MM.1S (cell line): Measurements from ENCODE around the gene RAPGEF4.

ENCODE experiments used
- DNase-seq: peaks from one replicate; pipeline ENCODE4 v3.0.0-alpha.2; 2015
- H2AFZ ChIP-seq: fragments of 300-600 bp; sonication (generic); 2 replicates; pipeline ENCODE4 v1.6.0; 2016; ENCODE audit warnings: antibody characterized with exemption, low read length
- H3F3A ChIP-seq: fragments of 300-600 bp; sonication (generic); 2 replicates; pipeline ENCODE4 v1.6.1; 2016; ENCODE audit warnings: mild to moderate bottlenecking, antibody characterized with exemption, low read length, moderate library complexity, mixed read lengths; ENCODE audit not compliant: insufficient read depth
- H3K27ac ChIP-seq: fragments of 300-600 bp; sonication (generic); 2 replicates; pipeline ENCODE4 v1.5.1; 2016; ENCODE audit warnings: mild to moderate bottlenecking, low read length
- H3K27me3 ChIP-seq: fragments of 300-600 bp; sonication (generic); replicated peaks from 2 replicates; pipeline ENCODE4 v1.6.0; 2016; ENCODE audit warnings: low read length; ENCODE audit not compliant: insufficient read depth
- H3K36me3 ChIP-seq: fragments of 300-600 bp; sonication (generic); replicated peaks from 2 replicates; pipeline ENCODE4 v1.6.1; 2016; ENCODE audit warnings: mild to moderate bottlenecking, low read length, mixed read lengths; ENCODE audit not compliant: insufficient read depth
- H3K4me1 ChIP-seq: fragments of 300-600 bp; sonication (generic); 2 replicates; pipeline ENCODE4 v1.6.1; 2016; ENCODE audit warnings: low read length, mixed read lengths
- H3K4me2 ChIP-seq: fragments of 300-600 bp; sonication (generic); 2 replicates; pipeline ENCODE4 v1.6.0; 2016; ENCODE audit warnings: low read depth, low read length
- H3K4me3 ChIP-seq: fragments of 300-600 bp; sonication (generic); 2 replicates; pipeline ENCODE4 v1.5.1; 2016; ENCODE audit warnings: low read length, mixed read lengths
- H3K79me2 ChIP-seq: fragments of 300-600 bp; sonication (generic); 2 replicates; pipeline ENCODE4 v1.6.1; 2016; ENCODE audit warnings: mixed run types, low read length, mixed read lengths
- H3K9ac ChIP-seq: fragments of 300-600 bp; sonication (generic); 2 replicates; pipeline ENCODE4 v1.6.1; 2016; ENCODE audit warnings: low read length, mixed read lengths
- H3K9me2 ChIP-seq: fragments of 300-600 bp; sonication (generic); replicated peaks from 2 replicates; pipeline ENCODE4 v1.6.1; 2016; ENCODE audit warnings: mild to moderate bottlenecking, low read length, mixed read lengths; ENCODE audit not compliant: insufficient read depth
- H3K9me3 ChIP-seq: fragments of 300-600 bp; sonication (generic); replicated peaks from 2 replicates; pipeline ENCODE4 v1.6.1; 2016; ENCODE audit warnings: mild to moderate bottlenecking, low read length, mixed read lengths; ENCODE audit not compliant: insufficient read depth
- H4K20me1 ChIP-seq: fragments of 300-600 bp; sonication (generic); 2 replicates; pipeline ENCODE4 v1.6.1; 2016; ENCODE audit warnings: mild to moderate bottlenecking, low read length, moderate library complexity, mixed read lengths; ENCODE audit not compliant: insufficient read depth
- EZH2 ChIP-seq: fragments of 300-600 bp; sonication (generic); optimal IDR thresholded peaks from 2 replicates; pipeline ENCODE3; 2017; ENCODE audit warnings: low read depth, mild to moderate bottlenecking, antibody characterized with exemption, low read length, mixed read lengths
- EZH2phosphoT487 ChIP-seq: fragments of 300-600 bp; sonication (generic); IDR thresholded peaks from 2 replicates; pipeline ENCODE4 v1.6.1; 2018; ENCODE audit warnings: antibody characterized with exemption, low read length
- TF ChIP-seq, protein P1 (sequence below): fragments of 300-600 bp; sonication (generic); IDR thresholded peaks from 2 replicates; pipeline ENCODE4 v1.5.1; 2016; ENCODE audit warnings: antibody characterized with exemption, low read length, mixed read lengths

The RAPGEF4 gene

DNA sequence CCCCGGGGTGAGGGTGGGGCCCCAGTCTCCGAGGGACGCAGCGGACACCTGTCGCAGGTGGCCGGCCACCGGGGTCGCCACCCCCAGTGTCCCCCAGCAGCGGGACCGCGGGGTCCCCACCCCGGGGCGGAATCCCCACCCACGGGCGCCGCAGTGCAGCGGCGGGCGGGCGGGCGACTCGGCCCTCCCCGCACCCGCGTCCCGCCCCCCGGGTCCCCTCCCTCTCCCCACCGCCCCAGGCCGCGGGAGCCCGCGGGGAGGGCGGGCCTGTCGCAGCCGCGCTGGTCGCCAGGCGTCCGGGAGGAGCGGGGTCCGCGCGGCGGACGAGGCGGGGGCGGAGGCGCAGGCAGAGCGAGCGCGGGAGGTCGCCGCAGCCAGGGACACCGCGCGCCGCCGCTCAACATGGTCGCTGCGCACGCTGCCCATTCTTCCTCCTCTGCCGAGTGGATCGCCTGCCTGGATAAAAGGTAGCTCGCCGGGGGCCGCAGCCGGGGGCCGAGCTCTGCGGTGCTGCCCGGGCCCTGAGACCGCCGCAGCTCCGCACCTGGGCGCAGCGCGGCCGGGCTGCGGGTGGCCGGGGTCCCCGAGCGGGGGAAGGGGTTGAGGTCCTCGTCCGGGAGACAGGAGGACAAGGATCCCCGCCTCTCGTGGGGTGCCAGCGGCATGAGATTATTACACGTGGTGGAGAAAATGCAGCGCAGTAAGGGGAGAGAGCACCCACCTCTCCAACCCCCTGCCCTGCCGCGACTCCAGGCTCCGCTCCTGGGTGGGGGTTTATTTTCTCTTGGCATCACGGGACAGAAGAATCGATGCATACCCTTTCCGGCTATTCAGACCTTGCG, at the start of gene RAPGEF4:
Gene RAPGEF4 (plus strand): TSS at position 264 of the 842 bp plus-strand sequence. CDS start 139 bp downstream, at position 403.
- Histone ChIP-seq H3F3A (no peaks in the 10 kb centered on the region), H3K4me1 (no peaks in the 10 kb centered on the region), H3K4me3 (no peak within 1 kb of the TSS; the same call in 1 of the 2 replicates), H3K27me3 (no peaks in the 10 kb centered on the region), H3K36me3 (no peaks in the 10 kb centered on the region), H3K79me2 (no peaks in the 10 kb centered on the region), H3K4me2 (peak within 1 kb of the TSS; percentile 21; the same call in 1 of the 2 replicates), H3K9me2 (no peaks in the 10 kb centered on the region), H3K9me3 (no peaks in the 10 kb centered on the region), H2AFZ (no peak within 1 kb of the TSS), H3K9ac (no peak within 1 kb of the TSS), H3K27ac (no peak within 1 kb of the TSS), H4K20me1 (no peaks in the 10 kb centered on the region)
- DNase-seq: no peak
- TF ChIP-seq, protein P1, sequence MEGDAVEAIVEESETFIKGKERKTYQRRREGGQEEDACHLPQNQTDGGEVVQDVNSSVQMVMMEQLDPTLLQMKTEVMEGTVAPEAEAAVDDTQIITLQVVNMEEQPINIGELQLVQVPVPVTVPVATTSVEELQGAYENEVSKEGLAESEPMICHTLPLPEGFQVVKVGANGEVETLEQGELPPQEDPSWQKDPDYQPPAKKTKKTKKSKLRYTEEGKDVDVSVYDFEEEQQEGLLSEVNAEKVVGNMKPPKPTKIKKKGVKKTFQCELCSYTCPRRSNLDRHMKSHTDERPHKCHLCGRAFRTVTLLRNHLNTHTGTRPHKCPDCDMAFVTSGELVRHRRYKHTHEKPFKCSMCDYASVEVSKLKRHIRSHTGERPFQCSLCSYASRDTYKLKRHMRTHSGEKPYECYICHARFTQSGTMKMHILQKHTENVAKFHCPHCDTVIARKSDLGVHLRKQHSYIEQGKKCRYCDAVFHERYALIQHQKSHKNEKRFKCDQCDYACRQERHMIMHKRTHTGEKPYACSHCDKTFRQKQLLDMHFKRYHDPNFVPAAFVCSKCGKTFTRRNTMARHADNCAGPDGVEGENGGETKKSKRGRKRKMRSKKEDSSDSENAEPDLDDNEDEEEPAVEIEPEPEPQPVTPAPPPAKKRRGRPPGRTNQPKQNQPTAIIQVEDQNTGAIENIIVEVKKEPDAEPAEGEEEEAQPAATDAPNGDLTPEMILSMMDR: no peak
- TF ChIP-seq EZH2phosphoT487 (no peak), EZH2 (no peak)

- Histone ChIP-seq H3K27ac (no peak overlapping the region), H3K4me1 (no peaks in the 10 kb centered on the region), H3F3A (no peaks in the 10 kb centered on the region), H3K4me3 (no peak overlapping the region), H2AFZ (no peak overlapping the region), H3K9me3 (no peaks in the 10 kb centered on the region), H3K4me2 (no peak overlapping the region), H3K27me3 (no peaks in the 10 kb centered on the region), H3K9ac (no peak overlapping the region), H4K20me1 (no peaks in the 10 kb centered on the region), H3K9me2 (no peaks in the 10 kb centered on the region), H3K79me2 (no peaks in the 10 kb centered on the region), H3K36me3 (no peaks in the 10 kb centered on the region)
- no peak for DNase-seq
- TF ChIP-seq EZH2 (no peak), EZH2phosphoT487 (no peak)
These were observed 42.6 kb upstream of the RAPGEF4 start for GRCh38 chr2:172693037-172693436.

DNA sequence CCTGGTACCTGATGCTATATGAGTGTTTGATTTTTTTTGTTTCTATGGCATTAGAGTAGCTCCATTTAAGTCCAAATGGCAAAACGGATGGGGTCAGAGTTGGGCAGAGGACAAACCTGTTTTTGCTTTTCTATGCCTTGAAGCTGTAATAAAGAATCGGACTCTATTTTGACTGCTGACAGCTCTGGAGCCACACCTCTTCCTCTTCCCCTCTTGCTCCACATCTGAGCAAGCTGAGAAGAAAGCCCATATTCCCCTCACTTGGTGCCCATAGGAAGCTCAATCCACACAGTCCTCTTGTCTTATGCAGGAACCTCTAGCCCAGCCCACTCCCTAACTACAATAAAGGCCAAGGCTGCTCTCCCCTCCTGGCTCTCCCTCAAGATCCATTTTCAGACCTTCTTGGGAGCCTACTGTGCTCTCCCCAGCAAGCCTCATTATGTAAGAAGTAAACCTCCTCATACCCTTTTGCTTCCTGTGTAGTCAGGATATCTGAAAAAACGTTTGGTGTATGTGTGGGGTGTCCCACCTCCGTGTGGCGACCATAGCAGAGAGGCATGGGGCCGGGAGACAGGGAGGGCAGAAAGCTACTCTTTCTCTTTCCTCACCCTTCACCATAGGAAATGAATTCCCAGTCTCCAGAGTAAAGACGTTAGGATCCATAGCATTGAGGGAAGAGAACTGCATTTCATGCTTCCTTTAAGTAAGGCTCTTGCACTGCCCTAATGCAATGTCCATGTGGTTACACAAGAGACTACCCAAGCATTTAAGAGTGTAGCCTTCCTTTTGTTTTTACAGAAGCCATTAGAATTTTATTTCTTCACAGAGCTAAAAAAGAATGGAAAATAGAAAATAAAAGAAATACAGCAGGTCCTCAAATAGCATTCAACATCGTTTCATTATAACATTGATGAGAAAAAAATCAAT, 41.9 kb upstream of the RAPGEF4 start:
- no peaks in the 10 kb centered on the region for H3K27me3 ChIP-seq
- H3K4me2 ChIP-seq: no peak overlapping the region
- no peaks in the 10 kb centered on the region for H3K9me2 ChIP-seq
- TF ChIP-seq EZH2phosphoT487: no peak
- TF ChIP-seq, protein P1: no peak
- no peak for TF ChIP-seq EZH2
- H3K4me3 ChIP-seq: no peak overlapping the region
- H3K9ac ChIP-seq: no peak overlapping the region
- H3K27ac ChIP-seq: no peak overlapping the region
- no peaks in the 10 kb centered on the region for H3K36me3 ChIP-seq
- no peaks in the 10 kb centered on the region for H3F3A ChIP-seq
- DNase-seq: no peak
- no peak overlapping the region for H2AFZ ChIP-seq
- H4K20me1 ChIP-seq: no peaks in the 10 kb centered on the region
- H3K79me2 ChIP-seq: no peaks in the 10 kb centered on the region
- no peaks in the 10 kb centered on the region for H3K4me1 ChIP-seq
- H3K9me3 ChIP-seq: no peaks in the 10 kb centered on the region
